Left lobe of liver (tissue), 2 donors: ENCODE data around the gene BNIP5. TPM values are rescaled to one million over a fixed set of nuclear protein-coding genes. Genes with fewer than 3 reads are reported as not detected.
"Not testable (repeated sequence)": the region's sequence is repeated elsewhere in the genome, so short reads cannot be mapped to it uniquely, and the experiment has no call there.

ENCODE experiments used
- ATAC-seq: fragments of 200-7000 bp; cut with Tn5 transposase; one replicate; pipeline ENCODE4 v1.9.1; 2020; ENCODE audit warnings: mild to moderate bottlenecking, moderate library complexity
- DNase-seq: peaks from one replicate; pipeline ENCODE4 v3.0.0-alpha.2; 2020; ENCODE audit warnings: low spot score
- total RNA-seq: library from RNA; stranded (reverse); gene quantifications from one replicate; pipeline ENCODE4 v1.2.1, GENCODE V29; 2021
- donor health status: DM: no; HTN: no; CAD: no; lungs with moderate emphysema.
- donor health status: DM: no; HTN: yes; CAD: no.

The BNIP5 gene
- total RNA-seq, 1 donor from 2014 or later = not detected

DNA sequence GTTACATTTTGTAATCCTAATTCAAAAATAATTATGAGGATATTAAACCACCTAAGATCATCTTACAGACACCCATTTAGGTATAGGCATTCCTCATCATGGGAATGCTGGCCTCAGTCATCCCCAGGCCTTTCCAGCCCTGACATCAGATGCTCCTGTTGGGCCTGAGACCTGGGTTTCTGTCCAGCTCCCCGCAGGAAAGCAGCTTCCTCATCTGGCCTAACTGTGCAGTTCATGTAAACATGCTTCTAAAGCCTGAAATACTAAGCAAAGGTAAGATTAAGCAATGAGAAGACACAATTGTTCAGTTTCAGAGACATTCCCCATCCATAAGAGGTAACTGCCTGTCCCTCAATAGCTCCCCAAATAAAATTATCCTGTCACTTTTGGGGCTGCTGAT, 31.7 kb upstream of the BNIP5 start:
- DNase-seq (no peak), ATAC-seq (no peak)

DNA sequence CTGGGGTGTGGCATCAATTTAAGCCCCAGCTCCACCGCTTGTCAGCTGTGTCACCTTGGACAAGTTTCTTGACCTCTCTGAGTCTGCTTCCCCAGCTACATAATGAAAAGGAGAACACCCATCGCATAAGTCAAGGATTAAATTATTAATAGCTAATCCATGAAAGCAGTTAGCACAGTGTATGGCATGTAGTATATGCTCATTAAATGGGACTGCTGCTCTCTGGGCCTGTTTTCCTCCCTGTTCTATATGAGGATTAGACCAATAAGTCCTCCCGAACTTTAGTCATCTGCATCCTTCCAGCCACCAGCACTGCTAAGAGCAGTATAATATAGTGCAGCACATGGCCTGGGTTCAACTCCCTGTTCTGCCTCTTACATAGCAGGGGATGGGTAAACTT, 31.1 kb upstream of the BNIP5 start:
- no peak for ATAC-seq
- DNase-seq = no peak

DNA sequence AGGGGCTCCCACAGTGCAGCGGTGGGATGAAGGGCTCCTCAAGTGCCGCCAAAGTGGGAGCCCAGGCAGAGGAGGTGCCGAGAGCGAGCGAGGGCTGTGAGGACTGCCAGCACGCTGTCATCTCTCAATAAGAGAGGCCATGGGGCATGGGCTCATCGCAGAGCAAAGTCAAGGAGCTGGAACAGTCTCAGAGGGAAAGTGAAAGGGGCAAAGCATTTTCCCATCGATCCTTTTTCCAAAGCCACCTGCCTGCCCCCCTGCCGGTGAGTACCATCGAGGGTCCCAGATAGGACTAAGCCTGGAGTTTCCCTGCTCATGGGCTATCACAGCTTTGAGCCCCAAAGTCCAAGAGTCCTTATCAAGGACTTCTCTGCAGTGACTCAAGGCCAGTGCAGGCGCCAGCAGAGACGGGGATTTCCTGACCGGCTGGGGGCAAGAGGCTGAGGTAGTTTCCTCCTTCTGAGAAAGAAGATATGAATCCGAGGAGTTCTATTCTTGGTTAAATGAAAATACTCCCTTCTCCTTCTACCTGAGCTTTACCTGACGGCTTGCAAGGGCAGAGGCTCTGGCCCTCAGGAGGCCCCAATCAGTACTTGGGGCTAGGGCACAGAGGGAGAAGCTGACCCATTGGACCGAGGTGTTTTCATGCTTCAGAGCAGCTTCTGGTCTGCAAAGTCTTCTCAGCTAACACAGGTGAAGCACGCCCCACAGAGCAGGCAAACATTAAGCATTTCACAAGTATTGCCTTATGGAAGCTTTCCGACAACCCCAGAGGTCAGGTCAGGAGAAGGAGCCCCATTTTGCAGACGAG, 28.2 kb upstream of the BNIP5 start:
- DNase-seq (no peak), ATAC-seq (no peak)

DNA sequence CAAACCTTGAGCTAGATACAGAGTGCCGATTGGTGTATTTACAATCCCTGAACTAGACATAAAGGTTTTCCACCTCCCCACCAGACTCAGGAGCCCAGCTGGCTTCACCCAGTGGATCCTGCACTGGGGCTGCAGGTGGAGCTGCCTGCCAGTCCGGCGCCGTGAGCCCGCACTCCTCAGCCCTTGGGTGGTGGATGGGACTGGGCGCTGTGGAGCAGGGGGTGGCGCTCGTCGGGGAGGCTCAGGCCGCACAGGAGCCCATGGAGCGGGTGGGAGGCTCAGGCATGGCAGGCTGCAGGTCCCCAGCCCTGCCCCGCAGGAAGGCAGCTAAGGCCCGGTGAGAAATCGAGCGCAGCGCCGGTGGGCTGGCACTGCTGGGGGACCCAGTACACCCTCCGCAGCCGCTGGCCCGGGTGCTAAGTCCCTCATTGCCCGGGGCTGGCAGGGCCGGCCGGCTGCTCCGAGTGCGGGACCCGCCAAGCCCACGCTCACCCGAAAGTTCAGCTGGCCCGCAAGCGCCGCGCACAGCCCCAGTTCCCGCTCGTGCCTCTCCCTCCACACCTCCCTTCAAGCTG, 27.5 kb upstream of the BNIP5 start:
- ATAC-seq, DNase-seq: not testable (repeated sequence)

DNA sequence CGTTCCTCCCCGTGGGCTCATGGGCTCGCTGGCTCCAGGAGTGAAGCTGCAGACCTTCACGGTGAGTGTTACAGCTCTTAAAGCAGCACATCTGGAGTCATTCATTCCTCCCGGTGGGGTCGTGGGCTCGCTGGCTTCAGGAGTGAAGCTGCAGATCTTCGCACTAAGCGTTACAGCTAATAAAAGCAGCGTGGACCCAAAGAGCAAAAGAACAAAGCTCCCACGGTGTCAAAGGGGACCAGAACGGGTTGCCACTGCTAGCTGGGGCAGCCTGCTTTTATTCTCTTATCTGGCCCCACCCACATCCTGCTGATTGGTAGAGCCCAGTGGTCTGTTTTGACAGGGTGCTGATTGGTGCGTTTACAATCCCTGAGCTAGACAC, 26.7 kb upstream of the BNIP5 start:
- not testable (repeated sequence) for ATAC-seq, DNase-seq

DNA sequence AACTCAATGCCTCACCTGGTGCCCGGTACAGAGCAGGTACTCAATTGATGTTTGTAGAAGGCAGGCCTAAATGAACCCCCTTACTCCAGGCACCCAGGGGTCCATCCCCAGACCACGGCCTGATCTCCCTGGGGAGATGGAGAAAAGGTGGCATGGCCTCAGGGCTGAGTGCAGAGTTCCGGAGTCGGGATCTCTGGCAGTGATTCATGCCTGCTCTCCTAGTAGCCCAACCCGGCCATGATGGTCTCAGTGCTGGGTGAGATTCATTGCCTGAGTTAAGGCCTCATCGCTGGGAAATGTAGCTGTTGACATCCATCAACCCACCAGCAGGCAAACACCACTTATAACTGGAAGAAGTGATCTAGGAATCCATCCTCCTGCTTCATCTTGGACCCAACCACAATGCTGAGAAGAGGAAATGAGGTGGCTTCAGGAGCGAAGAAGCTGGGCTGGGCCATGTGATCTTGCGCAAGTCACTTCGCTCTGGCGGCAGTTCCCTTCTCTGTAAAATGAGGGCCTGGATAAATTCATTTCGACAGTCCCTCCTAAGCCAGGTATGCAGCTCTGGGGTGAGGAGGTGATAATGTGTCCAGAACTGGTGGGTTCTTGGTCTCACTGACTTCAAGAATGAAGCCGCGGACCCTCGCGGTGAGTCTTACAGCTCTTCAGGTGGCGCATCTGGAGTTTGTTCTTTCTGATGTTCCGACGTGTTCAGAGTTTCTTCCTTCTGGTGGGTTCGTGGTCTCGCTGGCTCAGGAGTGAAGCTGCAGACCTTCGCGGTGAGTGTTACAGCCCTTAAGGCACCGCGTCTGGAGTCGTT, 26.1 kb upstream of the BNIP5 start:
- DNase-seq = no peak
- ATAC-seq = no peak

DNA sequence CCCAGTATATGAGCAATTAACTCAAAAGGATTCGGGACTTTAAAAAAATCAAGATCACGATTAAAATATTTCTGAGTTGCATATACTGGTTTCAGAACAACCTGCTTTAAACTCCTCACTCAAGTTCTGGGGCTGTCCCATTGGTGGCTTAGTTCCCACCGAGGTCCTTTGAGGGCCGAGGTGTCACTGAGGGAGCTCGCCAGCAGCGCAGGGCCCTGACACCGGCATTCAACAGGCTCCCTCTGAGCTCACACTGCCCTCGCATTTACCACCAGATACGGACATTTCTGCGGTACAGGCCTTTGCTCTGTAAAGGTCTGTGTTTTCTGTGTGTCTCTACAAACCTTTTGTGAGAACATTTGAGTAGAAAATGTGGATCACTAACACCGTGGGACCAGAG, 24.4 kb upstream of the BNIP5 start:
- no peak for ATAC-seq
- DNase-seq = no peak

DNA sequence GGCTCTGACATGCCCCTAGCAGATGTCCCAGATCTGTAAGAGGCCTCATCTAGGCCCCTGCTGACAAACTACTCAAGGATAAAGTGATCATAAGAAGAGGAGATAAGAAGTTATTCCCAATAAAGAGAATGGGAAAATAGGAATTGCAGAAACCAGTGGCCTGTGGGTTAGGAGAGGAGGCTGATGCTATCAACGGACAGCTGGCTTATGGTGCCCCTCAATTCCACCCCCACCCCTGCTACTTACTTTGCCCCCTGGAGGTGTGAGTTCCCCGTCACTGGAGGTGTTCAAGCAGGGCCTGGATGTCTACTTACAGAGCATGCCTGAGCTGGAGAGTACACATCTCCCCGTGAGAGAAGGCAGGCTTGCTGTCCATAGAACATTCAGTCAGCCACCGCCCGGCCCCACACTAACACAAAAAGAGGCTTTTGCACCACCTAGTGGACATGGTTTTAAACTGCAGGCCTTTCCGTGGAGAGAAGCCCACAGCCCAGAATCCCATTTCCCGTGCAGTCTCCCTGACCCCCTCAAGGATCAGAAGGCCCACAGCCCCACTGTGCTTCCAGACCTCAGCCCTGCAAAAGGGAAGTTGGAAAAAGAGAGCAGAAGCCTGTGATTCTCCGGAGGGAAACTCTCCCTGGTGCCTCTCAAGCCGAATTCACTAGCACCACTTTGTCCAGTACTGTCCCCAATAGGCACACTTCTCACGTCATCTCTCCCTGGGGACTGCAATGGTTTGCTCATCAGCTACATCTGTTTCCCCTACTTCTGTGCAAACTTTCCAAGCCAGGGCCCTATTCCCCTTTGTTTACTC, 23.8 kb upstream of the BNIP5 start:
- peak; percentile 99 for ATAC-seq

DNA sequence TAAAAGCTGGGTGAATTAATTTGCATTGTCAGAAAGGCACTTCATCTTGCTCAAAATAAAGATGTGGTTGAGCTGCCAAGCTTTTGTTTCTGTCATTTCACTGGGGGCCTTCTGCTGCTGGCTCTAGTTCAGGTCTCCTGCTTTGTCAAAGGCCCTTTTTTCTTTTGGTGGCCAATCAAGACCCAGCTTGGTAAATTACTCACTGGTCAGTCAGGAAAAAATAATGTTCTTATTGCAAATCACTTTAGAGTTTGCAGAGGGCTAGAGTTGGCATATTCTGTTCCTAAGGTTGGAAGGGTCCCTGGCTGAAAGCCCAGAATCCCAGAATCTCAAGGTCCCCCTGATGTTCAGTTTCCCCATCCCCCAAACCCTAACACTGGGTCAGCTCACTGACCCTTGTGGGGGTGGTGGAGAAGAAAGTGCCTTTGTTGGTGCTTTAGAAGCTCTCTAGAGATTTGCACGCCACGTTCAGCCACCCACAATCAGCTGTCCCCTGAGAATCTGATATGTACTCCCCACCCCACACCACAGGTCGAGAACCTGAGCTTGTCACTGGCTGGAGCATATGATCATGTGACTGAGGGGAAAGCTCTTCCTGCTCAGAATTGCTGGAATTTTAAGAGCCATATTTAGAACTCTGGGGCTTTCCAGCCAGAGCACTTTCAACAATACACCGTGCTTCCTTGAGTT, 21.7 kb upstream of the BNIP5 start:
- DNase-seq (no peak), ATAC-seq (no peak)

More for the DNA sequence above, 23.8 kb upstream of the BNIP5 start:
- peak; percentile 68 for DNase-seq

DNA sequence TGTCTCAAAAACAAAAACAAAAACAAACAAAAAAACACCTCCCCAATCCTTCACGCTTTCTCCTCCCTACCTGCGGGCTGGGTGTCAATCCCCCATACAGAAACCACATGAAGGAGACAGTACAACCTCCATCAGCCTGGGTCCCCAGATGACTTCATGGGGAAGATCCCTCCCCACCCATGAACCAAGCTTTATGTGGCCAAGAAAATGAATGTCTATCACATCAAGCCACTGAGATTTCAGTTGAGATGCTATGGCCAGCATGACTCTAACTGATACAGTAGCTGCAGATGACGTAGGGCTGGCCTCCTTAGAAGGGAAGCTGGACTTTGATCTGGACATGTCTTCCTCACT, 21.2 kb upstream of the BNIP5 start:
- DNase-seq = no peak
- no peak for ATAC-seq

DNA sequence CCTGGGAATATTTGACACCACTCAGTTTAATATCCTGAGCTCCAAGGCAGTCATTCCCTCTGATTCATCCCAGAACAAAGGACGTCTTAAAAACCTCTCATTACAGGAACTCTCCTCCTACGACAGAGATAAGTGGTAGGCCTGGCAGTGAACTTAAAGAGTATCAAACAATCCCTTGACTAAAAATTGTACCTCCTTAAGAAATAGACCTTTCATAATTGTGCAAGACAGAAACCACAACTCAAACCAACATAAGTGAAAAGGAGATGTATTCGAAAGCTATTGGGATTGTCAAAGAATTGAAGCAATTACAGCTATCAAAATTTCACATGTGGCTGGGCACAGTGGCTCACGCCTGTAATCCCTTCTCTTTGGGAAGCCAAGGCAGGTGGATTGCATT, 19.1 kb upstream of the BNIP5 start:
- no peak for ATAC-seq

DNA sequence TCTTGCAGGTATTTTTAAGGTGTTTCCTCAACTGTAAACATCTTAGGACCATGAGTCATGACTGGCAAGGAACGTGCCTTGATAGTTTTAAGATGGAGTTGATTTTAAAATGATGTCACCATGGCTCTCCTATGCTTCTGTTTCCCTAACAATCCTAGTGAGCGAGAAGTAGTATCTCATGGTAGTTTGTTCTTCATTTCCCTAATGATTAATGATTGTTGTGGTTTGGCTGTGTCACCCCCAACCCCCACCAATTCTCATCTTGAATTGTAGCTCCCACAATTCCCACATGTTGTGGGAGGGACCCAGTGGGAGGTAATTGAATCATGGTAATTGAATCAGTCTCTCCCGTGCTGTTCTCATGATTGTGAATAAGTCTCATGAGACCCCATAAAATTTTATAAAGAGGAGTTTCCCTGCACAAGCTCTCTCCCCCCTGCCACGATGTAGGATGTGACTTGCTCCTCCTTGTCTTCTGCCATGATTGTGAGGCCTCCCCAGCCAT, 16.8 kb upstream of the BNIP5 start:
- ATAC-seq = no peak
- DNase-seq = no peak

More for the DNA sequence above, 19.1 kb upstream of the BNIP5 start:
- no peak for DNase-seq

DNA sequence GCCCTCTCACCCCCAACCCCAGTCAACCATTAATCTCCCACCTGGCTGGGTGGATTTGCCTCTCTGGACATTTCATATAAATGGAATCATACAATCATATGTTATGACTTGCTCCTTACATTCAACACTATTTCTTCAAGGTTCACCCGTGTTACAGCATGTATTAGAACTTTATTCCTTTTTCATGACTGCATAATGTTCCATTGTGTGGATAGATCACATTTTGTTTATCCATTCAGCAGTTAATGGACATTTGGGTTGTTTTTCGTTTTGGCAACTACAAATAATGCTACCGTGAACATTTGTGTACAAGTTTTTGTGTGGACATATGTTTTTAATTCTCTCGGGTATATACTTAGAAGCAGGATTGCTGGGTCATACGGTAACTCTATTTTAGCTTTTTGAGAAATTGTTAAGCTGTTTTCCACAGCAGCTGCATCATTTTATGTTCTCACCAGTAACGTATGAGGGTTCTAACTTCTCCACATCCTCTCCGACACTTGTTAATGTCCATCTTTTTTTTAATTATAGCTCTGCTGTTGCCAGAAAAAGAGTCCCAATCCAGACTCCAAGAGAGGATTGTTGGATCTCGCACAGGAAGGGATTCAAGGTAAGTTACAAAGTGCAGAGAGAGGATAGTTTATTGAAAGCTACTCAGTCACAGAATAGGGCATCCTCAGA, 15.9 kb upstream of the BNIP5 start:
- ATAC-seq = no peak
- DNase-seq = no peak

DNA sequence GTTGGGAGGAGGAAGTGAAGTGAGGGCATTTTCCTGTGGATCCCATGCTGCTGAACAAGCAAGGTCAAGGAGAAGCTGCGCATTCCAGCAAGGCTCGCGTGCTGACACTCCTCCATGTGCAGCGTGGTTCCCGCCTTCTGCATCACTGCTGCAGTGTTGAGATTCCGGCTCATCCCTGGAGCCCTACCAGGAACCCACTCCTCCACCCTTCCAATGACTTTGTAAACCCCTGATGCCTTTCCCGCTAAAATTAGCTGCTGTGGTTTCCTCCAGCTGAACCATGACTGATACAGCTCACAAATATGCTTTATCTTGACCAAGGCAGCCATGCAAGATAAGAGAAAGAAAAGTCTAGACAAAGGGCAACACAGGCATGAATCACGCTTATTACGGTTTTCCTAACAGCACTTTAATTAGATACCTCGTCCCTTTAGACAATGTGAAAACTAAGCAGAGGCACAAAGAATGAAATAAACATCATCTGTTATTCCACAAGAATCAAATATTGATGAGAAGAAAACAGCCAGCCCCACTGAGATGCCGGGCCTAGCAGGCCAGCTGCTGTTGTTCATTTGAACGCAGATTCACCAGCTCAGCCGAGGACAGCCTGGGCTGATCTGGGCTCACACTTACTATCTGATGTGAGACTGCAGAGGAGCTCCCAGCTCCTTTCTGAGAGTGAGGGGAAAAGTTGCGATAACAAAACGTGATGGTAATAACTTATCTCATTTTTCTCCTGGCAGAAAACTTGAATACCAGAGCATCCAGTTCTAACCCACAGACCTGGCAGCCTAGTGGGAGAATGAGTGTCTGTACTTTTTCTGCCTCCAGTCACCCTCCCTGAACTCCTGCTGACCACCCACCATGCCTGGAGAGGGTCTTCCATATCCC, 14.2 kb upstream of the BNIP5 start:
- DNase-seq = no peak
- no peak for ATAC-seq

DNA sequence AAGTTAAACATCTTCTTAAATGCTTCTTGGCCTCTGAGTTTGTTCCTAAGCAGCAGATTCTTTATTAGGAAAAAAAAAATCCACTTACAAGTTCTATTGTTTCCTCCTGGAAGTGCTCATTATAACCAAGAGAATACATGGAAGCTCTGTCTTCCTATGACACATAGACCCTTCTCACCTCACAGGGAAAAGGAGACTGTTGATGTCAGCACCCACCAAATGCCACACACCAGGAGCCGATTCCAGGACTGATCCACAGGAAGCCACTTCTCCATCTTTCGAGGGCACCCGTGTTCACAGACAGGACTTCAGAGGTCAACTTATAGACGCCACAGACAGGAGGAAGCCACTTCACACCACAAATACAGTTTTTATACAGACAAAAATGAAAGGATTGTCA, 13.4 kb upstream of the BNIP5 start:
- ATAC-seq = peak; percentile 25
- DNase-seq = no peak

DNA sequence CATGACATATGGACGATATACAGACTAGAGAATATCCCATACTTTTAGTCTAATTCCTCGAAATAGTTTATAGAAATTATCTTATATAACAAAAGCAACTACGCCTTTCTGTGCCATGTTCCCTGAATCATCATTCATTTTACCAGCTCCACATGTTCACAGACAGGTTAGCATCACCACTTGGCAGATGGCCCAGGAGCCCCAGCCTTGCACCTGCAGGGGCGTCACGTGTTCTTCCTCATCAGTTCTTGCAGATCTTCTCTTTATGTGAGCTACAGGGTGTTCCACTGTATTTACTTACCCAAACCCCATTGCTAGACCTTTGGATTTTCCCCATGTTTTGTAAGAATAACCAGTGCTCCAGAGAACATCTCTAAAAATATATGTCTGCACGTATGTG, 12.6 kb upstream of the BNIP5 start:
- DNase-seq (no peak), ATAC-seq (no peak)

DNA sequence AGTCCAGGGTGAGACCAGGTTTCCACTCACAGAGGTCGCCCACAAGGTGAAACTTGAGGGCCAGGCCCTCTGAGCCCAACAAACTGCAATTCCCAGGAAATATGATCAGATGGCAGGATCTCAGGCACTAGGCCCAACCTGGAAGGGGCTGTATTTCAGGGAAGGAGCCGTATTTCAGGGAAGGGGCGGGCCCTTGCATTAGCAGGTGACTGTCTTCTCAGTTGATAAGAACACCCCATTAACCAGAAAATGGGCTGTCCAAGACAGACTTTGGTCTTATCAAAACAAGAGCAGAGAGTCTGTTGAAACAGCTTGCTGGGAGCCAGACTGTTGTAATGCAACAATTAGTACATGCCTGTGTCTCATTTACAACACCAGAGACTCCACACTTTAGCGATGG, 10.9 kb upstream of the BNIP5 start:
- DNase-seq (no peak), ATAC-seq (peak; percentile 45)

DNA sequence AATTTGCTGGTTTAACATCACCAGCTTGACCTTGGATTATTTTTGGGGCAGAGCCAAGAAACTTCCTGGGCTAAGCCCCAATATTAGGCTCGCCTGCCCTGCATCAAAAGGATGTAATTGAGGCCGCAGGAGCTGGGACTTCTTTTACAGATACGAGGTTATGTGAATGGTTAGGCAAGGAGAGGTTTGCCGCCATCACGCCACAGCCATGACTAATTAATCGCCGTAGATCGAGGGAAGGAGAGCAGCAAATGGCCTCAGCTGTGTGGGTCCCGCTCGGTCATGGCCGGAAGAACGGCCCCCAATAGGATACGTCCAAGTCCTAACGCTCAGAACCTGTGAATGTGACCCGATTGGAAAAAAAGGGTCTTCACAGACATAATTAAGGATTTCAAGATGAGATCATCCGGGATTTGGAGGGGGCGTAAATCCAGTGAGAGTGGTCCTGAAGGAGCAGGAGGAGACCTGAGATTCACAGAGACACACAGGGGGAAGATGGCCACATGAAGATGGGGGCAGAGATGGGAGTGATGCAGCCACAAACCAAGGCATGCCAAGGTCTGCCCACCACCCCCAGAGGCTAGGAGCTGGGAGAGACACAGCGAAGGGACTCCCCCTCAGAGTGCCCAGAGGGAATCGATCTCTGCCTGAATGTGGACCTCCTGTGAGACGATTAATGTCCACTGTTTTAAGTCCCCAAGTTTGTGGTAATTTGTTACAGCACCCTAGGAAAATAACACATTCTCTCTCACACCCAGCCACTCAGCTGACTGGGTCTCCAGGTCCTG, 10.0 kb upstream of the BNIP5 start:
- DNase-seq (no peak), ATAC-seq (no peak)
